CD14-positive monocyte (primary cell): ENCODE measurements around the gene PEDS1. TPM values are rescaled to one million over a fixed set of nuclear protein-coding genes. Genes with fewer than 3 reads are reported as not detected.
A peak's percentile ranks its signal among the peaks of the same experiment; 100 is the strongest.

Experiments
- DNase-seq, 3 donors: peaks; one replicate each; pipeline ENCODE4 v3.0.0-alpha.2; 2011 to 2022
- H2AFZ ChIP-seq: 2 replicates; pipeline ENCODE4 v1.6.0; 2012; ENCODE audit warnings: mild to moderate bottlenecking, low read depth, low read length, inconsistent platforms; ENCODE audit not compliant: insufficient read depth, poor library complexity, severe bottlenecking
- H3K27ac ChIP-seq, 2 donors: 1 replicate in 1 of 2; 2 replicates in 1 of 2; pipeline ENCODE4 v1.5.1; 2012 to 2013; ENCODE audit warnings: low read length in 2 of 2, control low read depth in 1 of 2, inconsistent platforms in 1 of 2, low read depth in 1 of 2, mild to moderate bottlenecking in 1 of 2
- H3K27me3 ChIP-seq, 2 donors: one replicate each; pipeline versions ENCODE4 v1.6.0 to v1.6.1; 2011 to 2013; ENCODE audit warnings: low read length in 2 of 2; ENCODE audit not compliant: control insufficient read depth in 2 of 2, insufficient read depth in 2 of 2
- H3K36me3 ChIP-seq, 2 donors: replicated peaks in 1 of 2; 1 replicate in 1 of 2; 2 replicates in 1 of 2; pipeline versions ENCODE4 v1.5.1 to v1.6.1; 2012 to 2013; ENCODE audit warnings: low read length in 2 of 2, control low read depth in 1 of 2, inconsistent platforms in 1 of 2, mild to moderate bottlenecking in 1 of 2; ENCODE audit not compliant: insufficient read depth in 2 of 2, control insufficient read depth in 1 of 2
- H3K4me1 ChIP-seq, 2 donors: 1 replicate in 1 of 2; 2 replicates in 1 of 2; pipeline versions ENCODE4 v1.5.1 to v1.6.1; 2012 to 2013; ENCODE audit warnings: low read length in 2 of 2, control low read depth in 1 of 2, inconsistent platforms in 1 of 2, mild to moderate bottlenecking in 1 of 2, moderate library complexity in 1 of 2; ENCODE audit not compliant: insufficient read depth in 2 of 2, control insufficient read depth in 1 of 2
- H3K4me2 ChIP-seq: replicated peaks from 2 replicates; pipeline ENCODE3; 2012; ENCODE audit warnings: low read length, moderate library complexity, mild to moderate bottlenecking; ENCODE audit not compliant: poor library complexity, severe bottlenecking; ENCODE audit errors: extremely low read depth
- H3K4me3 ChIP-seq, 3 experiments: fragments of 200-600 bp in 1 of 3; sonication (generic) in 1 of 3; replicated peaks in 1 of 3; 1 replicate in 2 of 3; 2 replicates in 1 of 3; pipeline ENCODE4 v1.5.1; 2011 to 2013; ENCODE audit warnings: low read length in 3 of 3, mild to moderate bottlenecking in 3 of 3, control low read depth in 2 of 3, low read depth in 2 of 3, inconsistent platforms in 1 of 3, moderate library complexity in 1 of 3
- H3K79me2 ChIP-seq: 2 replicates; pipeline ENCODE4 v1.6.0; 2012; ENCODE audit warnings: mild to moderate bottlenecking, control low read depth, inconsistent platforms, low read length, moderate library complexity; ENCODE audit not compliant: insufficient read depth
- H3K9ac ChIP-seq: 2 replicates; pipeline ENCODE4 v1.6.0; 2017; ENCODE audit warnings: low read length, mild to moderate bottlenecking; ENCODE audit not compliant: insufficient read depth, poor library complexity, severe bottlenecking
- H3K9me3 ChIP-seq, 2 donors: replicated peaks in 1 of 2; 1 replicate in 1 of 2; 2 replicates in 1 of 2; pipeline versions ENCODE4 v1.5.1 to v1.6.1; 2012 to 2013; ENCODE audit warnings: low read length in 2 of 2, control low read depth in 1 of 2; ENCODE audit not compliant: control insufficient read depth in 1 of 2, insufficient read depth in 1 of 2
- H4K20me1 ChIP-seq: 2 replicates; pipeline ENCODE4 v1.6.0; 2012; ENCODE audit warnings: mild to moderate bottlenecking, low read length, control low read depth, moderate library complexity; ENCODE audit not compliant: insufficient read depth
- H3K27ac Mint-ChIP-seq, 7 donors: one replicate each; pipeline ENCODE4 v1.8.0; 2020; ENCODE audit warnings: mild to moderate bottlenecking in 7 of 7, mixed read lengths in 7 of 7, moderate library complexity in 6 of 7, inconsistent platforms in 2 of 7
- H3K27me3 Mint-ChIP-seq, 3 donors: one replicate each; pipeline ENCODE4 v1.8.0; 2021 to 2022; ENCODE audit warnings: low read depth in 3 of 3, mild to moderate bottlenecking in 3 of 3, mixed read lengths in 3 of 3, moderate library complexity in 3 of 3, inconsistent platforms in 1 of 3
- H3K36me3 Mint-ChIP-seq, 2 donors: one replicate each; pipeline ENCODE4 v1.8.0; 2020; ENCODE audit warnings: mixed read lengths in 2 of 2, inconsistent platforms in 1 of 2, mild to moderate bottlenecking in 1 of 2
- H3K4me1 Mint-ChIP-seq: one replicate; pipeline ENCODE4 v1.8.0; 2020; ENCODE audit warnings: mild to moderate bottlenecking, mixed read lengths
- H3K4me3 Mint-ChIP-seq, 2 donors: one replicate each; pipeline ENCODE4 v1.8.0; 2020; ENCODE audit warnings: mild to moderate bottlenecking in 2 of 2, mixed read lengths in 2 of 2, moderate library complexity in 1 of 2
- H3K9me3 Mint-ChIP-seq, 7 donors: one replicate each; pipeline ENCODE4 v1.8.0; 2020 to 2022; ENCODE audit warnings: mixed read lengths in 7 of 7, mild to moderate bottlenecking in 6 of 7, moderate library complexity in 6 of 7, inconsistent platforms in 2 of 7
- CTCF ChIP-seq: fragments of 200-600 bp; IDR thresholded peaks from one replicate; pipeline ENCODE4 v1.8.0; 2022; ENCODE audit warnings: antibody characterized with exemption, mild to moderate bottlenecking
- WGBS: methylation state at CpG from one replicate; pipeline ENCODE4 v1.1.5; 2013; ENCODE audit warnings: missing lambda C conversion rate; ENCODE audit not compliant: insufficient coverage; 5-methylcytosine and 5-hydroxymethylcytosine counted together
- intact Hi-C, 2 donors: fragments of 100-400 bp; cut with micrococcal nuclease; formaldehyde crosslinking; loops; one replicate each; pipeline versions ENCODE4 v1.15.0 to v1.15.1; 2023
- polyA plus RNA-seq, 3 donors: library from polyadenylated mRNA; depleted of rRNA in 1 of 3; unstranded in 2 of 3; stranded (reverse) in 1 of 3; fragments of 300-500 nt in 2 of 3; fragments of >200 nt in 1 of 3; fragmentation: Illumina TruSeq in 2 of 3; gene quantifications; 1 replicate in 2 of 3; 2 replicates in 1 of 3; pipeline ENCODE4 v1.2.3, GENCODE V29; 2012 to 2021

Gene PEDS1
- polyA plus RNA-seq, 3 donors: 19.6 to 48.1 (median 25.2) TPM

GRCh38 chr20:50115591-50116367, 37.7 kb downstream of the PEDS1 start:
- DNase-seq: peak; percentile 87 to 96 (median 90)
- H3K36me3 ChIP-seq: no peaks in the 10 kb centered on the region
- peaks cover 19% of the 10 kb centered on the region for H4K20me1 ChIP-seq
- peaks cover 37 to 53% of the 10 kb centered on the region in 2 donors for H3K4me1 ChIP-seq
- Mint-ChIP-seq H3K27ac (peak overlapping the region; percentile 71 to 96 (median 92)), H3K4me1 (peaks cover 52% of the 10 kb centered on the region), H3K27me3 (peaks cover 0 to 4% (median 2%) of the 10 kb centered on the region in 3 donors), H3K9me3 (no peaks in the 10 kb centered on the region), H3K36me3 (peaks cover 0 to 3% of the 10 kb centered on the region in 2 donors), H3K4me3 (peak overlapping the region; percentile 74 to 89)
- no peak for TF ChIP-seq CTCF
- peak overlapping the region; percentile 84 for H3K4me2 ChIP-seq
- under 1% methylated on average over 19 of the region's 24 CpGs for WGBS
- intact Hi-C loops: loop anchor here (10.0 kb wide), 3 partner anchors 169 to 359 kb away; no protein-coding TSS in a partner anchor
- H3K9me3 ChIP-seq: no peaks in the 10 kb centered on the region
- H2AFZ ChIP-seq: peak overlapping the region; percentile 77
- H3K9ac ChIP-seq: peak overlapping the region; percentile 39
- no peaks in the 10 kb centered on the region for H3K27me3 ChIP-seq
- H3K79me2 ChIP-seq: peaks cover 42% of the 10 kb centered on the region
- peak overlapping the region in 1 of 2 donors; percentile 78 for H3K27ac ChIP-seq
- H3K4me3 ChIP-seq: peak overlapping the region; percentile 49 to 82 (median 75)

GRCh38 chr20:50115041-50115512, 38.4 kb downstream of the PEDS1 start:
- peak overlapping the region in 5 of 7 donors; percentile 45 to 92 (median 71) for H3K27ac Mint-ChIP-seq
- H3K79me2 ChIP-seq: peaks cover 49% of the 10 kb centered on the region
- peak overlapping the region; percentile 74 to 89 for H3K4me3 Mint-ChIP-seq

More at GRCh38 chr20:50115041-50115512, 38.4 kb downstream of the PEDS1 start:
- Histone ChIP-seq H3K4me2 (peak overlapping the region; percentile 84), H3K9me3 (no peaks in the 10 kb centered on the region), H3K4me3 (peak overlapping the region; percentile 49 to 82 (median 75)), H3K4me1 (peaks cover 44 to 60% of the 10 kb centered on the region in 2 donors), H3K9ac (peak overlapping the region; percentile 39), H3K27me3 (no peaks in the 10 kb centered on the region), H3K36me3 (no peaks in the 10 kb centered on the region), H4K20me1 (peaks cover 26% of the 10 kb centered on the region), H3K27ac (peak overlapping the region in 1 of 2 donors; percentile 78), H2AFZ (peak overlapping the region; percentile 77)
- Mint-ChIP-seq H3K36me3 (peaks cover 0 to 3% of the 10 kb centered on the region in 2 donors), H3K4me1 (peaks cover 59% of the 10 kb centered on the region), H3K27me3 (peaks cover 0 to 2% (median 2%) of the 10 kb centered on the region in 3 donors), H3K9me3 (no peaks in the 10 kb centered on the region)
- TF ChIP-seq CTCF: no peak
- 85% methylated on average over 4 of the region's 6 CpGs for WGBS
- intact Hi-C loops: loop anchor here (10.0 kb wide), 3 partner anchors 170 to 360 kb away; no protein-coding TSS in a partner anchor
- no peak for DNase-seq
